Midbrain (tissue), 1 donor: ENCODE data around the gene ARL2.

ENCODE experiments used
- DNase-seq: peaks from one replicate; lab custom pipeline; 2025; lab: John Stamatoyannopoulos, UW

The ARL2 gene

DNA sequence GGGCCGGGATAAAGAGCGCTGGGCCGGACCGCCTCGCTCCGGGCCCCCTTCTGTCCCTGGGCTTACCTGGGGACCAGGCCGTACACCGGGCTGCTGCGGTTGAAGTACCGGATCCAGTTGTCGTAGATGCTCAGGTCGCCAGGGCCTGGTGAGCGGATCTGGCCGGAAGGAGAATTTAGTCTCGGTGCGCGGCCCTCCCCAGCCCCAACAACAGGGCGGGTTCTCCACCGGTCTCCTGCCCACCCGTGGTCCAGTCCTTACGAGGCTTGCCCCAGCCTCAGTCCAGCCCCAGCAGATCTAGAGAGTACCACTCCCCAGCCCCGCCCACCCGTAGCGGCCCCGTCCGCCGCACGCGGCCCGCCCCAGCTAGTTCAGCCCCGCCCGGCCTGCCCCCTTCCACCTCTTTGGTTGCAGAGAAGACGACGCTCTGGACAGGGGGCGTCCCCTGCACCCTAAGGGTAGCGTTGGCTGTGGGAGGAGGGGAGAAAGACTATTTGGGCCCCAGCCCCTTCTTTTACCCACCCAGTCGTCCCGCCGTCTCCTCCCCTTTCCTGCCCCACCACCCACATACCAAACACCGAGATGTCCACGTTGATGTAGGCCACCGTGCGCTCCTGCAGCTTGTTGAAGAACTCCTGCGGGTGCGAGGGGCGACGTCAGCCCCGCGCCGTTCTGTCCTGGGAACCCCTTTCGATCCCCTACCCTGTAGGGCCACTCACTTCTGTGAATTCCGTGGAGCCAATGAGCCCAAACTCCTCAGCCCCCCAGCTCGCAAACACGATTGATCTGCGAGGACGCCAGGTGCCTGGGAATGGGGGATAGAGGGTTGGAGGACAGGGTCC is 33.8 kb downstream of the ARL2 start:
- DNase-seq = no peak

DNA sequence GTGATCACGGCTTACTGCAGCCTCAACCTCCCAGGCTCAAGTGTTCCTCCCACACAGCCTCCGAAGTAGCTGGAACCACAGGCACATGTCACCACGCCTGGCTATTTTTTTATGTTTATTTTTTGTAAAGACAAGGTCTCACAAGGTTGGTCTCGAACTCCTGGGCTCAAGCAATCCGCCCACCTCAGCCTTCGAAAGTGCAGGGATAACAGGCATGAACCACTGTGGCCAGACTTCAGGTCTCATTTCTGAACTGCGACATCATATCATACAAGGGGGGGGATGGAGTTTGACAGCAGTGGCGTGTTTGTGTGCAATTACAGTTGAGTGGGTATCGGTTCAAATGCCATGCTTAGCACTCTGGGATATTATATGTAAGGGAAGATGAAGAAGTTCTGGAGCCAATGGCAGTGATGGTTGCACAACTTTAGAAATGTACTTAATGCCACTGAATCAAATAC is 37.5 kb downstream of the ARL2 start:
- DNase-seq = no peak

DNA sequence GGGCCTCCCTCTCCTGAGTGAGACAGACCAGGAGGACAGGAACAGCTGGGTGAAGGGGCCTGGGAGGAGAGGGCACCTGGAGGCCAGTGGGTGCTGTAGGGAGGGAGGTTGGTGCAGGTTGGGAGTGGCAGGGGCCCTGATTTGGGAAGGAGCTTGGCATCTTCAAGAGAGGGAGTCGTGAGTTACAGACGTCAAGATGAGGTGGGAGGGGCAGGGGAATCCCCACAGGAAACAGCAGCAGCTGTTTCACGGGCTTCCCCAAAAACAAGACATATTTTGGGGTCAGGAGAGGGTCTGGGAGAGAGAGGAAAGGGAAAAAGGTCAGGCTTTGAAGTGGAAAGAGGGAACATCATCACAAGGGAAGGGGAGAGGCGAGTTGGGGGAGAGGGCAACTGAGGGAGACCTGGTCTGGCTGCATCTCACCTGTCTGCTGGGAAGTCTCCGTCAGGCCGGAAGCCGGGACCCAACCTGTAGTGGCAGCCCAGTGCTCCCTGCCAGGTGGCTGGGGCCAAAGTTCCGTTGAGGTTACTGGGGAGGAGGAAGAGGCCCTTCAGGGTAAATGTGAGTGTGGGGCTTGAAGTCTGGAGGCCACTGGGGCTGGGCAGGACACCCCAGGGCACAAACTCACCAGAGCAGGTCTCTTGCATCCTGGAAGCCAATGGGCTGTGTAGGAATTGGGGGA is 40.0 kb downstream of the ARL2 start:
- no peak for DNase-seq

DNA sequence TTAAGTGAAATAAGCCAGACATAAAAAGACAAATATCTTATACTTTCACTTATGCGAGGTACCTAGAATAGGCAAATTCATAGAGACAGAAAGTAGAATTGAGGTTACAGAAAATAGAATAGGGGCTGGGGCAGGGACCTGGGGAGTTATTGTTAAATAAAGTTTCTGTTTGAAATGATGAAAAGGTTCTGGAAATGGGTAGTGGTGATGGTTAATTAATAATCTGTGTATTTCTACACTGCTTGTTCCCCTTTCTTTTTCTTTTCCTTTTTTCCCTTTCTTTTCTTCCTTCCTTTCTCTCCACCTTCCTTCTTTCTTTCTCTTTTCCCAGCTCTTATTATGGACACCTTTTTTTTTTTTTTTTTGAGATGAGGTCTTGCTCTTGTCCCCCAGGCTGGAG is 41.6 kb downstream of the ARL2 start:
- DNase-seq = no peak

DNA sequence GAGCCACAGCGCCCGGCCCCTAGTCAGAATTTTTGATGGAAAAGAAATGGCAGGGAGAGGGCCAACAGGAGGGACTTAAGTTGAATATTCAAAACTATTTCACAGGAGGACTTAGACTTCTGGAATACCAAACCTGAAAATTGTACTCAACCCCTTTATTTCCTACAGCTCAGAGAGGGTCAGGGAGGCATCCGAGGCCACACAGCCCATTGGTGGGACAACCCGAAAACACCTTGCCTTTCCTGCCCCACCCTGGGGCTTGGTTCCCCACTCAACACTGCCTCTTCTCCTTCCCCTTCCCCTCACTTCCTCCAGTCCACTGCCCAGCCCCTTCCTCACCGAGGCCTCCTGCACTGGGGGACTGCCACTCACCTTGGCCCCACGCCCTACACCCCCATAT is 43.0 kb downstream of the ARL2 start:
- DNase-seq = no peak

DNA sequence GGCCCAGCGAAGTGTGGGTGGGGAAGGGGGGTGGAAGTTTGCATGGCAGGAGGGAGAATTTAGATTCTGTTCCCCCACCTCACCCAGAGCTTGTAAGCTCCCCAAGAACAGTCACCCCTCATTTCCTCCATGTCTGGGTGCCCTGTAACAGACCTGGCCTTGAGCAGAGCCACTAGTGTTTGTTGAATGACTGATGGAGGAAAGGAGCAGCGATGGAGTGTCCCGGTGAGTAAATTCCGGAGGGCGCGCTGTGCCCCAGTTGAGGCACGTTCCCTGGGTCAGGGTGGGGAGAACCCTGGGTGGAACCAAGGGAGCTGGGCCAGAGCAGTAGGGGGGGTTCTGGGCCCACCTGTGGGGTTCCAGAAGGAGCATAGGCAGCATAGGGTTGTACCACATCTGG is 43.6 kb downstream of the ARL2 start:
- DNase-seq = no peak

DNA sequence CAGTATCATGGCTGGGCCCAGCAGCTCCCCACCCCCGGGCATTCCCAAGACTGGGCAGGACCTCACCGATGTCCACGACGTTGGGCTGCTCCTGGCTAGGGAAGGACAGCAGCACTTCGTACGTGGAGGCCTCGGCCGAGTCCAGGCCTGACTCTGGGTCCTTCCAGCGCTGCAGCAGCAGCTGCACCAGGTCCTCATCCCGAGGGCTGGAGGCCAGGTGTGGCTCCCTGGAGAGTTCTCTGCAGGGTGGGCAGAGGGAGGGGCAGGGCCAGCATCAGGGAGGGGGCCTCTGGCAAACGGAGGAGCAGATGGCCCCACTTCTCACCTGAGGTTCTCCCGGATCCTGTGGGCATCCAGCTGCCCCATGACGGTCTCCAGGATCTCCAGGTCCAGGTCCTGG is 44.1 kb downstream of the ARL2 start:
- no peak for DNase-seq

DNA sequence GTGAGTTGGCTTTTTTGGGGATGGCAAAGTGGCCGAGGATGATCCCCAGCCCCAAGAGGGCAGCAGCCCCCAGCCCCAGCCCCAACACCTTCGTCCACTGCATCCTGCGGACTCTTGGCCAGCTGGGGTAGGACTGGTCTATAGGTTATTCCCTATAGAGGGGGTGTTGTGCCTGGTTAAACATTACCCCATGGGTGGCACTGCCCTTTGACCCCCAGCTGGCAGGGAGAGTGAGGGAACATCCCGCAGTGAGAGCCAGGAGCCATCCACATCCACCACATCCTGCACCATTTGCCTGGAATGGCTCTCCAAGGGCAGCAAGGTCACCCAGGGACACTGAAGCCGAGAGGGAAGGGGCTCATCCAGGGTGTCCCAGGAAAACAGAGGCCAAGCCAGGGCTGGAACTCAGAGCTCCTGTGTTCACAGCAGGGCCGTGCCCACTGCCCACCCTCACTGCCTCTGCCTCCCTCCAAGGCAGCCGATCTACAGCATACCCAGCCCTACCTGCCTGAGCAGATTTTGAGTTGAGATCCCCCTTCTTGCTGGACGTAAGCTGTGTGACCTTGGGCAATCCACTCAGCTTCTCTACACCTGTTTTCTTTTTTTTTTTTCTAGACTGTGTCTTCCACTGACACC is 44.6 kb downstream of the ARL2 start, which contains the start of gene NAALADL1:
Gene NAALADL1, minus strand, starts transcription at position 135 of the 636 bp plus-strand sequence. Its CDS starts 32 bp downstream, at position 103.
- no peak for DNase-seq

DNA sequence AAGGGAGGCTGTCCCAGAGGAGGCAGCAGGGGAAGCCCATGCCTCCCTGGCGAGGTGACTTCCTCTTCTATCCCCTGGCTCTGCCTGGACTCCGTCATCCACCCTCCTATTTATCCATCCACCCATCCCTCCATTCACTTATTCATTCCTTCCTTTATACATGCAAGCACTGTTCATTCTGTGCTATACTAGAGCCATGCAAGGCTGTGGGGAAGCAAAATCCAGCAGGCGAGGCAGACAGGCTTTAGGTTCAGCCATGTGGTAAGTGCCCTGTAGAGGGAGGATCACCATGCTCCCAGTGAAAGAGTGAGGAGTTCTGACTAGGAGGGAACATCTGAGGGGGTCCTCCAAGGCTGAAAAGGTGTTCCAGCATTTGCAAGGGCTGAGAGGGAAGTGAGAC is 45.6 kb downstream of the ARL2 start:
- no peak for DNase-seq

DNA sequence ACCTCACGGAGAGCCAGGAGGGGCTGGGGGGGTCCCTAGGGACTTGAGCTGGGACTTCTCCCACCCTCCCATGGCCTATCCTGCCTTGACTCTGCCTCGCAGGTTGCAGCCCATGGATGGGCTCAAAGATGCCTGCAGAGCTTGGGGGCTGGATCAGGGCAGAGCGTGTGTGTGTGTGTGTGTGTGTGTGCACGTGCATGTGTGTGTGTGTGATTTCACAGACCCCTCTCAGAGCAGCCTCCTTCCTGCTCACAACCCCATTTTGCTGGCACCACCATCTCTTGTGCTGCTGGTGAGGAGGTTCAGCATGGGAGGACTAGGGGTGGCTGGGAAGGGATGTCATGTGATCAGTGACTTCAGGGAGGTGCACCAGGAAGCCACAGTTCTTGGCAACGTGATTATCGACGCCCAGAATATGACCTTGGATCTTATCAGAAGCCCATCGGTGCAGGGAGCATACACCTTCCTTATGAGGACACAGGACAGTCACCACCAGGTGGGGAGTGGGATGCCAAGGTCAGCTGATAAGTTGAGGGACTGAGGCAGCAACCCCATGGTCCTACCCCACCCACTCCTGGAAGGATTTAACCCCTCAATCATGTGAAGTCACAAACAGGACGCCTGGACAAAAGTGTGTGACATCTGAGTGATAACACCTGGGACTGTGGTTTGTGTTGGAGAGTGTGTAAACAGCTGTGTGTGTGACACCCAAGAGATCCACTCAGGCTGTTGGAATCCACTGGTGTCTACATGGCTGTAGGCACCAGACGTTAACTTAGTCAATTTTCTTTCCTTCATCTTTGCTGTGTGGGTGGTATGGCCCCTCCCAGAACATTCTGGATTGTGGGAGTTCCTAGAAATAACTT is 46.2 kb downstream of the ARL2 start:
- DNase-seq = no peak

DNA sequence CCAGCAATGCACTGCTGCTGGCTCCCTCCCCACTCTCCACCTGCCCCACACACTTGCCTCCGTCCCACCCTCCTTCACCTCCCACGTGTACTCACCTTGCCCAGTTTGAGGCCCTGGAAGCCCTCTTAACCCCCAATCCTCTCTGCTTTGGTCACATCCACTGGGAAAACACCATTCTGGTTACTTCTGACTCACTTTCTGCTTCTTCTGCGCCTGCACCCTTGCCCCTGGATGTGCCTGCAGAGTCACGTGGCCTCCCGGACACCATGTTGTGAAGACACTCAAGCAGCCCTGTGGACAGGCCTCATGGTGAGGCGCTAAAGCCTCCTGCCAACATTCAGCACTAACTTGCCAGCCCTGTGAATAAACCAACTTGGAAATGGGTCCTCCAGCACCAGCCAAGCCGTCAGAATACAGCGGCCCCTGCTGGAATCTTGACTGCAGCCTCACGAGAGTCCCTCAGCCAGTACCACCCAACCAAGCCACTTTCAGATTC is 47.0 kb downstream of the ARL2 start:
- DNase-seq = no peak

DNA sequence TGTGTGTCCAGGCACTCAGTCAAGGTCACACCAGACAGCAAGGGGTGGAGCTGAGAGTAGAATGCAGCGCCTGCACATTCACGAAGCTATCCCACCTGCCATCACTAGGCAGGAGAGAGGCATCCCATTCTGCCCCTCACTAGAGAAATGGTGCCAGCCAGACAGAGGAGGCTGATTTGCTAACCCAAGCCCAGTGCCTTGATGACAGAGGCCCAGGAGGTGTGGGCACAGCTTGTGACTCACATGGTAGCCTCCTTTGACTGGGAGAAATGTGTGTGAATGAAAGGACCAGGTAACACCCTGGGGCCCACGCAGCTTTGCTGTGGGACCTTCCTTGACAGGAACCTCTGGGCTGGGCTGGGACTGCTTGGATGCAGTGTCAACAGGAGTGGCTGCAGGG is 49.6 kb downstream of the ARL2 start:
- DNase-seq = no peak

DNA sequence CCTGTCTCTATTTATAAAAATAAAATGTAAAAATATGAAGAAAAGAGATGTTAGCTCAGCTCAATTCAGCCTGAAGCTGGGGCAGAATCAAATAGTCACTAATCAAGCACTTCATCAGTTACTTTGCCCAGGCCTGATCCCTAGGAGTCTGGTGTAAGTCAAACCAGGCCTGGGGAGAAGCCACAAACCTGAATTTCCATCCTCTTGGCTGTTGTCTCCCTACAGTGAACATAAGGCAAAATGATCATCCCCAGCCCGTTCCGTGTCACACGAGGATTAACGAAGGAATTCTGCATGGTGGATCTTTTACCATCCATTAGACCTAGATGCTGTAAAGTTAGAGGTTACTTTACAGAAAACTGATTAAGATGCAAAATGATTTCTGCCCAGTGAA is 50.9 kb downstream of the ARL2 start:
- DNase-seq = no peak

DNA sequence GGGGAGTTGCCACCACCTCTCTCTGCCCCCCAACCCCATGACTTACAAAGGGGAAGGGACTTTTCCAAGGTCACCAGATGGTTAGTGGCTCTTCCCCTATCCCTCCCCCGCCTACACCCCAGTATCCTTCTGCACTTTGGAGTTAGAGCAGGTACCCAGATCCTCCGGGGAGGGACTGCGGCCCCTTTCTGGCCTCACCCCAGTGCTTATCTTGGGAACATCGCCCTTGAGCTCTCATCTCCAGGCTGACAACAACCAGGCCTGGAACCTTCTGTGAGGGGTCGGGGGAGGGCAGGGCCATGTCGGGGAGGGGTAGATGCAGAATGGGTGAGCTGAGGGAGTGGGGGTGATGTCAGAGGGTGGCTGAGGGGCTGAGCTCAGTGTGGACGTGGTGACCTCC is 51.9 kb downstream of the ARL2 start:
- no peak for DNase-seq

DNA sequence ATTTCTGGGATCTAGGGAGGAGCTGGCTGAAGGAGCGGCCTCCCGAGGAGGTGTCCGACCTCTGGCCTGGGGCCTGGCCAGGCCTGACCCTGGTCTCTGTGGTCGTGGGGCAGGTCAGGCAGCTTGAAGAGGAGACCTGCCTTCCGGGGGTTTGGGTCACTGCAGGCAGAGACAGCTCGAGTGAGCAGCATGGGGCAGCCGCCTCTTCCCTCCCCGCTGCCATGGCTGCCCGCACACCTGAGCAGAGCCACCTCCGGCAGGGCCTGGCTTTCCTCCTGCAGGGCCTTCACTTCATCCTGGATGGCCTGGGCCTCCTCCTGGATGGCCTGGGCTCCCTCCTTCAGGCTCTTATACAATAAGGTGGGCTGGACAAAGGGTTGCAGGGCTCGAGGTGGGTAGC is 52.4 kb downstream of the ARL2 start:
- DNase-seq = no peak

DNA sequence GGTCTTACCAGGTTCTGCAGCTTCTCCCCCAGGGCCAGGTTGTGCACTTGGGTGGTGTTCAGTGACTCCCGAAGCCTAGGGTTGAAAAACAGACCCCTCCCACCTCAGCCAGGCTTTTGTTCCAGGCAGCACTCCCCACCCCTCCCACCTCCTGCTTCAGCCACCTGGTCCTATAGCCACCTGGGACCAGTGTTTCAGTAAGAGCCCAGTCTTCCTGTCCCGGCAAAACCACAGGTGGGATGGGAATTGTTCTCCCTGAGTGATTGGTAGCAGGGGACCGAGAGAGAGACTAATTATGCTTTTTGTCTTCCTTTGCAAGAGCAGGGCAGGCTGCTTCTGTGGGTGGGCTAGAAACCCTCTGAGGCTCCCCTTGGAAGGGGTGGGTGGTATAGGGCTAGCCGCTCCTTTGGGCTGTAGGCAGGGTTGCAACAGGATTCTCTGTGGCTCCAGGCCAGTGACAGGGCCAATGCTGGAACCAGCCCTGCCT is 52.9 kb downstream of the ARL2 start:
- DNase-seq = no peak

DNA sequence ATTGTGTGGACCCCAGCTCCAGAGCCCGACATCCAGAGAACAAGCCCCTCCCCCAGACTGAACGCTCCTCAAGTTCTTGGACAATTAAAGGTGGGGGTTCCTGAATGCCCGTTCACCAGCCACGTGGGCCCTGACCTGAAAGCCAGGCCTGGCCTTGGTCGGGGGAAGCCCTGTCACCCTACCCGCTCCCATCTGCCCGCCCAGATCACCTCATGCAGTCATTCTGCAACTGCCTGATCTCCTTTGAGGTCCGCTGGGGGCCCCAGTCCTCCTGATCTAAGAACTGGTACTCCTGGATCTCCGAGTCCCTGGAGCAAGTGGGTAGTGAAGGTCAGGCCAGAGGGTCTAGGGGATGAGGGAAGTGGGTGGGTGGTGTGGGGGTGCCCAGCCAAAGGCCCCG is 53.5 kb downstream of the ARL2 start:
- DNase-seq = no peak

DNA sequence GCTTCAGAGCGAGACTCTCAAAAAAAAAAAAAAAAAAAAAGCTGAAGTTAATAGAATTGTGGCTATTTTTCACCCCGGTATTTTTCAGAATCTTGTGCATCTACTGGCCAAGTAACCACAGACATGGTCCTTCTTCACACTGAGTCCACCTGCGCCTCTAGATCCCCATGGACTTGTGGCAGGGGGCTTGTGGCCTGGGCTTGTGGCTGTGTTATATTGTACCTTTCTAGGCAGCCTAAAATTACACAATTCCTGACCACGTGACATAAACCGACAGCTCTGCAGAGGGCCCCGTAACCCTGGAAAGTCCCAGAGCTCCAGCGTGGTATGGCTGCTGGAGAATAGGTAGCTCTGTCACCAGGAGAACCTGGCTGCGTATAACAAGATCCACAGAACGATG is 55.3 kb downstream of the ARL2 start:
- no peak for DNase-seq
